SU-DHL-6 (cell line): ENCODE data around the gene ATG4C.

ENCODE experiments used
- EZH2phosphoT487 ChIP-seq: fragments of 200-600 bp; sonication (generic), shearing (Covaris generic); conservative IDR thresholded peaks from 2 replicates; pipeline ENCODE4 v1.6.1; 2018; ENCODE audit warnings: mild to moderate bottlenecking, antibody characterized with exemption, low read length, moderate library complexity, mixed read lengths
- TF ChIP-seq, protein P1 (sequence below): fragments of 200-600 bp; sonication (generic); IDR thresholded peaks from one replicate; pipeline ENCODE4 v1.5.1; 2017; ENCODE audit warnings: antibody characterized with exemption, mild to moderate bottlenecking, low read length, moderate library complexity; ENCODE audit not compliant: insufficient read depth, poor library complexity, severe bottlenecking

DNA sequence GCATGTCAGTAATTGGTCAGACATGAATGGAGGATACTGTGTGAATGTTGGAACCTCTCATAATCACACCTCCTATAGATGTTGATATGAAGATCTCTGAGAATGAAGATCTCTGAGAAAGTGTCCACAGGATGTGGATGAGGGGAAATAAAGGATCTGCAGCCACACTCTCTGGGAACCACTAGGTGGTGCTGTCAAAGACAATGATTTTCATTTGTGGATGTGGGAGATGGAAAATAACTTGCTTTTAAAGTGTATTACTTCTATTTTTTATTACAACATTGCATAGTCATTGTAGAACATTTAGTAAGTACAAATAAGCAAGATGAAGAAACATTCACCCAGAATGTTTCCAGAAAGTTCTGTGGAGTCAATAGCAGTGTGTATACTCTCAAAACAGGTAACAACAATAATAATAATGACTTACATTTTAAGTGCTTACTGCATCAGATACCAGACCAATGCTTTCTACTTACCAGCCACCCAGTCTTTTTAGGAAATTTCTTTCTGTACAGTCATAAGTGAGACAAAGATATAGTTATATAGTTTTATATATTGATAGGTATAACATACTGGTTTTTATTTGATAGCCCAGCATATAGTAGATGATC, 128.2 kb downstream of the ATG4C start:
- TF ChIP-seq, protein P1, sequence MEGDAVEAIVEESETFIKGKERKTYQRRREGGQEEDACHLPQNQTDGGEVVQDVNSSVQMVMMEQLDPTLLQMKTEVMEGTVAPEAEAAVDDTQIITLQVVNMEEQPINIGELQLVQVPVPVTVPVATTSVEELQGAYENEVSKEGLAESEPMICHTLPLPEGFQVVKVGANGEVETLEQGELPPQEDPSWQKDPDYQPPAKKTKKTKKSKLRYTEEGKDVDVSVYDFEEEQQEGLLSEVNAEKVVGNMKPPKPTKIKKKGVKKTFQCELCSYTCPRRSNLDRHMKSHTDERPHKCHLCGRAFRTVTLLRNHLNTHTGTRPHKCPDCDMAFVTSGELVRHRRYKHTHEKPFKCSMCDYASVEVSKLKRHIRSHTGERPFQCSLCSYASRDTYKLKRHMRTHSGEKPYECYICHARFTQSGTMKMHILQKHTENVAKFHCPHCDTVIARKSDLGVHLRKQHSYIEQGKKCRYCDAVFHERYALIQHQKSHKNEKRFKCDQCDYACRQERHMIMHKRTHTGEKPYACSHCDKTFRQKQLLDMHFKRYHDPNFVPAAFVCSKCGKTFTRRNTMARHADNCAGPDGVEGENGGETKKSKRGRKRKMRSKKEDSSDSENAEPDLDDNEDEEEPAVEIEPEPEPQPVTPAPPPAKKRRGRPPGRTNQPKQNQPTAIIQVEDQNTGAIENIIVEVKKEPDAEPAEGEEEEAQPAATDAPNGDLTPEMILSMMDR = peak; percentile 87
- TF ChIP-seq EZH2phosphoT487 = no peak
